ENCODE measurements around the gene SESTD1. TPM values are rescaled to one million over a fixed set of nuclear protein-coding genes. Genes with fewer than 3 reads are reported as not detected.

Gene SESTD1
- total and polyA plus RNA-seq, 2 experiments from 2014 or later, result 34.7 to 44.0 TPM

DNA sequence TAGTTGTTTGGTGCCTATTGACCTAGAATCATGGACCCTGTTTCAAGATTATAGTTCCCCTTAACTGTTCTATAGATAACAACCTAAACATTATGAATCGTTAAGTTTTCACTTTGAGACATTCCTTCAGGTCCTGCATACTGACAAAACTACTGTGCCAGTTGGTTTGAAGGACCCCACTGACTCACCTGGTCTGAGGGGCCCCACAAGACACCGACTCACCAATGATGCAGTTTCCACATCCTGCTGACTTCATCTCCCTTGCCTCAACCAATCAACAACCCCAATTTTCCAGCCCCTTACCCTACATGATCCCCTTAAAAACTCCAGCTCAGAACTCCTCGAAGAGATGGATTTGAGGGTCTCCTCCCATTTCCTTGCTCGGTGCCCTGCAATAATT, 125.1 kb downstream of the SESTD1 start:
- H3K4me1 ChIP-seq (ENCODE audit: insufficient read depth), result no peaks in the 10 kb centered on the region
- no peak overlapping the region for H3K27ac ChIP-seq
- H3K4me2 ChIP-seq, result no peak overlapping the region
- no peaks in the 10 kb centered on the region for H3K9me3 ChIP-seq (ENCODE audit: low read depth)
- H3K27me3 ChIP-seq, result no peaks in the 10 kb centered on the region
- H3K79me2 ChIP-seq, result no peaks in the 10 kb centered on the region
- no peak overlapping the region for H2AFZ ChIP-seq
- DNase-seq (ENCODE audit: low spot score), result no peak
- WGBS (ENCODE audit: low lambda C conversion rate, missing lambda C conversion rate), result 91% methylated on average over 4 of the region's 4 CpGs
- no peaks in the 10 kb centered on the region for H3K36me3 ChIP-seq (replicated peaks; ENCODE audit: insufficient read depth, low read depth)
- H4K20me1 ChIP-seq (ENCODE audit: insufficient read depth, poor library complexity, severe bottlenecking), result no peaks in the 10 kb centered on the region
- H3K9me2 ChIP-seq (replicated peaks; ENCODE audit: insufficient read depth), result no peaks in the 10 kb centered on the region
- TF ChIP-seq EZH2 (IDR thresholded peaks at IDR 0.05; ENCODE audit: borderline replicate concordance) (no peak), EZH2phosphoT487 (IDR thresholded peaks at IDR 0.05; ENCODE audit: low read depth, severe bottlenecking, unreplicated experiment) (no peak)
- TF ChIP-seq, protein P1, sequence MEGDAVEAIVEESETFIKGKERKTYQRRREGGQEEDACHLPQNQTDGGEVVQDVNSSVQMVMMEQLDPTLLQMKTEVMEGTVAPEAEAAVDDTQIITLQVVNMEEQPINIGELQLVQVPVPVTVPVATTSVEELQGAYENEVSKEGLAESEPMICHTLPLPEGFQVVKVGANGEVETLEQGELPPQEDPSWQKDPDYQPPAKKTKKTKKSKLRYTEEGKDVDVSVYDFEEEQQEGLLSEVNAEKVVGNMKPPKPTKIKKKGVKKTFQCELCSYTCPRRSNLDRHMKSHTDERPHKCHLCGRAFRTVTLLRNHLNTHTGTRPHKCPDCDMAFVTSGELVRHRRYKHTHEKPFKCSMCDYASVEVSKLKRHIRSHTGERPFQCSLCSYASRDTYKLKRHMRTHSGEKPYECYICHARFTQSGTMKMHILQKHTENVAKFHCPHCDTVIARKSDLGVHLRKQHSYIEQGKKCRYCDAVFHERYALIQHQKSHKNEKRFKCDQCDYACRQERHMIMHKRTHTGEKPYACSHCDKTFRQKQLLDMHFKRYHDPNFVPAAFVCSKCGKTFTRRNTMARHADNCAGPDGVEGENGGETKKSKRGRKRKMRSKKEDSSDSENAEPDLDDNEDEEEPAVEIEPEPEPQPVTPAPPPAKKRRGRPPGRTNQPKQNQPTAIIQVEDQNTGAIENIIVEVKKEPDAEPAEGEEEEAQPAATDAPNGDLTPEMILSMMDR (IDR thresholded peaks at IDR 0.05; ENCODE audit: poor library complexity), result no peak
- H3K4me3 ChIP-seq, result no peak overlapping the region

DNA sequence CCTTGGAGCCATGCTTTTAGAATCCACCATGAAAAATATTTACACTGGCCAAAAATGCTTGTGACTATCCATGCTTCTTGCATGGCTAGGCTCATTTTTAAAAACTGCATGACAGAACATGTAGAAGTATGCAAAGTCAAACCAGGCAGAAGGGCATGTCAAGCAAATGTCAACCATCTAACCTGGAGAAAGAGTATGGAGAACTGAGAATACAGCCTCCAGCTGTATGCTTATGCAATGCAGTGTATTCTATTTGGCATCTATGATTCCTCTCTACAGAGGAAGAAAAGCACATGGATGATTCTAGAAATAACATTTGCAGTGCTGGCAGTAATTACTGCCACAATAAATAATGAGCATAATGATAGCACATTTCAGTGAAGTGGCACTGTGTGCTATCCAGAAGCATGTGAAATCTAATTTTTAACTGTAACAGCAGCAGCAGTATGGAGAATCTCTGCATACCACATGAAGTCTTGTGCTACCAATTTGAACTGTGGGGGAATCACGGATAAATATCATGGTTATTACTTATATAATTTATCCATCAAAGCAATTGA, 127.4 kb downstream of the SESTD1 start:
- no peaks in the 10 kb centered on the region for H4K20me1 ChIP-seq (ENCODE audit: insufficient read depth, poor library complexity, severe bottlenecking)
- no peak overlapping the region for H3K4me3 ChIP-seq
- no peaks in the 10 kb centered on the region for H3K9me2 ChIP-seq (replicated peaks; ENCODE audit: insufficient read depth)
- no peaks in the 10 kb centered on the region for H3K4me1 ChIP-seq (ENCODE audit: insufficient read depth)
- no peak for TF ChIP-seq EZH2phosphoT487 (IDR thresholded peaks at IDR 0.05; ENCODE audit: low read depth, severe bottlenecking, unreplicated experiment)
- TF ChIP-seq EZH2 (IDR thresholded peaks at IDR 0.05; ENCODE audit: borderline replicate concordance), result no peak
- TF ChIP-seq, protein P1 (IDR thresholded peaks at IDR 0.05; ENCODE audit: poor library complexity), result no peak
- no peaks in the 10 kb centered on the region for H3K27me3 ChIP-seq
- H2AFZ ChIP-seq, result no peak overlapping the region
- DNase-seq (ENCODE audit: low spot score), result no peak
- H3K27ac ChIP-seq, result no peak overlapping the region
- 96% methylated on average over 1 of the region's 1 CpG for WGBS (ENCODE audit: low lambda C conversion rate, missing lambda C conversion rate)
- H3K79me2 ChIP-seq, result no peaks in the 10 kb centered on the region
- H3K9me3 ChIP-seq (ENCODE audit: low read depth), result no peaks in the 10 kb centered on the region
- no peaks in the 10 kb centered on the region for H3K36me3 ChIP-seq (replicated peaks; ENCODE audit: insufficient read depth, low read depth)
- no peak overlapping the region for H3K4me2 ChIP-seq

- Histone ChIP-seq H3K27me3 (no peaks in the 10 kb centered on the region), H3K9me3 (ENCODE audit: low read depth) (no peaks in the 10 kb centered on the region), H3K4me2 (no peak overlapping the region), H3K4me1 (ENCODE audit: insufficient read depth) (no peaks in the 10 kb centered on the region), H3K36me3 (replicated peaks; ENCODE audit: insufficient read depth, low read depth) (no peaks in the 10 kb centered on the region), H3K27ac (no peak overlapping the region), H2AFZ (no peak overlapping the region), H3K79me2 (no peaks in the 10 kb centered on the region), H3K9me2 (replicated peaks; ENCODE audit: insufficient read depth) (no peaks in the 10 kb centered on the region), H3K4me3 (no peak overlapping the region), H4K20me1 (ENCODE audit: insufficient read depth, poor library complexity, severe bottlenecking) (no peaks in the 10 kb centered on the region)
- WGBS (ENCODE audit: low lambda C conversion rate, missing lambda C conversion rate), result 90% methylated on average over 1 of the region's 1 CpG
- no peak for DNase-seq (ENCODE audit: low spot score)
- TF ChIP-seq EZH2 (IDR thresholded peaks at IDR 0.05; ENCODE audit: borderline replicate concordance) (no peak), EZH2phosphoT487 (IDR thresholded peaks at IDR 0.05; ENCODE audit: low read depth, severe bottlenecking, unreplicated experiment) (no peak)
- TF ChIP-seq, protein P1 (IDR thresholded peaks at IDR 0.05; ENCODE audit: poor library complexity), result no peak
Measured at GRCh38 chr2:179133016-179133415, 131.6 kb downstream of the SESTD1 start.
